Forelimb muscle (tissue), 1 donor: Measurements from ENCODE around the gene VGLL1. TPM values are rescaled to one million over a fixed set of nuclear protein-coding genes. Genes with fewer than 3 reads are reported as not detected.

ENCODE experiments used
- DNase-seq: peaks from one replicate; pipeline ENCODE4 v3.0.0-alpha.2; 2013; ENCODE audit warnings: low read depth
- polyA plus RNA-seq: library from polyadenylated mRNA; unstranded; fragments of 120-200 nt; gene quantifications from one replicate; pipeline ENCODE4 v1.2.1, GENCODE V29; 2013; ENCODE audit not compliant: insufficient read length

The VGLL1 gene, protein sequence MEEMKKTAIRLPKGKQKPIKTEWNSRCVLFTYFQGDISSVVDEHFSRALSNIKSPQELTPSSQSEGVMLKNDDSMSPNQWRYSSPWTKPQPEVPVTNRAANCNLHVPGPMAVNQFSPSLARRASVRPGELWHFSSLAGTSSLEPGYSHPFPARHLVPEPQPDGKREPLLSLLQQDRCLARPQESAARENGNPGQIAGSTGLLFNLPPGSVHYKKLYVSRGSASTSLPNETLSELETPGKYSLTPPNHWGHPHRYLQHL
- not detected for polyA plus RNA-seq

DNA sequence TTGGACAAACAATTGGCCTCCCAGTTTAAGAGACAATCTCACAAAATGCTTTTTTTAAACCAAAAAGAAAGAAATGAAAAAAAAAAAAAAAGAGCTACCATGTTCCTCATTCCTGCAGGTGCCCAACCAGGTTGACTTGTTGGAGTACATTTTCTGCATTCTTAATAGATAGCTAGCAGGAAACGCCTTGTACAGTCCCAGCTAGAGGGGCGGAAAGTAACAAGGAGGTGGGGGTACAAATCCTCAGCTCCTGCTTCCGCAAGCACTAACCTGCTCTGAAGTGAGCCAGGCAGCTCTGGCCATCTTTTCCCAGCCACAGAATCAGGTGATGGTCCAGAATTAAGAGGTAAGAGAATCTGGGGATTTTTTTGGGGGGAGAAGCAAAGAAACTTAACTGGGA is at the start of gene VGLL1:
Gene VGLL1 (plus strand): TSS at position 265 of the 400 bp plus-strand sequence. CDS start 3,806 bp downstream, outside the sequence.
- no peak for DNase-seq

GRCh38 chrX:136487647-136488046 is 44.4 kb upstream of the VGLL1 start, which contains the start of gene BRS3:
Gene BRS3 (plus strand): TSS chrX:136487947. CDS start chrX:136488115, 168 bp downstream.
- DNase-seq = no peak

GRCh38 chrX:136488706-136489105 is 43.3 kb upstream of the VGLL1 start:
- no peak for DNase-seq

GRCh38 chrX:136491832-136492231 is 40.2 kb upstream of the VGLL1 start:
- no peak for DNase-seq

DNA sequence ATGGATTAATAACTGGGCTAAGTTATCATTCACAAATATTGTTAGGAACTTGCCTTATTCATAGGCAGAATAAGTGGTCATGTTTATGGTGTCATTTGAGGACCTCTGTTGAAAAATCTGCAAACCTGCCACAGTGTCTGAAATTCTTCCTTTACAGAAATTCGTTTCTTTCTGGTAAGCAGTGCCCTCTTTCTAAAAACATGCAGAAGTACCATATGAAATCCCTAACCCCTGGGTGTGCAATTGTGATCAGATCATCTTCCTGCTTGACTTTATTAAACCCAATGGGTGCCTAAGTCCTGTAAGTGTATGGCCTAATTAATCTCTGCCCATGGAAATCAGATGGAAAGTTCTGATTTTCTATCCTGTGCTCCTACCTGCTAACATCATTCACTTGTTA is 39.0 kb upstream of the VGLL1 start:
- no peak for DNase-seq

GRCh38 chrX:136495043-136495442 is 37.0 kb upstream of the VGLL1 start:
- no peak for DNase-seq

GRCh38 chrX:136496186-136496763 is 35.7 kb upstream of the VGLL1 start:
- DNase-seq = no peak

- DNase-seq = peak; percentile 60
Observed at GRCh38 chrX:136496764-136497555, 35.1 kb upstream of the VGLL1 start.

GRCh38 chrX:136497556-136498052 is 34.4 kb upstream of the VGLL1 start, which contains the start of gene HTATSF1:
Gene HTATSF1 (plus strand): TSS chrX:136497592. CDS start chrX:136497685, 93 bp downstream.
- no peak for DNase-seq

DNA sequence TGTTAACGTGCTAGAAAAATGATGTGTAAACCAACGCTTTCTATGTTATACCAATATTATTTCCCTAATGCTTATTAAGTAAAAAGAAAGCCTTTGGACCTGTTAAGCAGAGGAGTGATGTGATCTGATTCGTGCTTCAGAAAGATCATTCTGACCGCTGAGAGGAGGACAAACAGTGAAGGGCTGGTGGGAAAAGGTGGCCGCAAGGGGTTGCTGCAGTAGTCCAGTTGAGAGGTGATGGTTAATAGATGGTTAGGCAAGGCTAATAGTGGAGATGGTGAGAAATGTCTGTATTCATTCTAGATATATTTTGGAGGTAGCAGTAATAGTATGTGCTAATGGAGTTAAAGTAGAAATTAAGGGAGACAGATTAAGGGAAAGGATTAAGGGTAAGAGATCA is 12.9 kb upstream of the VGLL1 start:
- DNase-seq = no peak

GRCh38 chrX:136523770-136524169 is 8.2 kb upstream of the VGLL1 start:
- no peak for DNase-seq

DNA sequence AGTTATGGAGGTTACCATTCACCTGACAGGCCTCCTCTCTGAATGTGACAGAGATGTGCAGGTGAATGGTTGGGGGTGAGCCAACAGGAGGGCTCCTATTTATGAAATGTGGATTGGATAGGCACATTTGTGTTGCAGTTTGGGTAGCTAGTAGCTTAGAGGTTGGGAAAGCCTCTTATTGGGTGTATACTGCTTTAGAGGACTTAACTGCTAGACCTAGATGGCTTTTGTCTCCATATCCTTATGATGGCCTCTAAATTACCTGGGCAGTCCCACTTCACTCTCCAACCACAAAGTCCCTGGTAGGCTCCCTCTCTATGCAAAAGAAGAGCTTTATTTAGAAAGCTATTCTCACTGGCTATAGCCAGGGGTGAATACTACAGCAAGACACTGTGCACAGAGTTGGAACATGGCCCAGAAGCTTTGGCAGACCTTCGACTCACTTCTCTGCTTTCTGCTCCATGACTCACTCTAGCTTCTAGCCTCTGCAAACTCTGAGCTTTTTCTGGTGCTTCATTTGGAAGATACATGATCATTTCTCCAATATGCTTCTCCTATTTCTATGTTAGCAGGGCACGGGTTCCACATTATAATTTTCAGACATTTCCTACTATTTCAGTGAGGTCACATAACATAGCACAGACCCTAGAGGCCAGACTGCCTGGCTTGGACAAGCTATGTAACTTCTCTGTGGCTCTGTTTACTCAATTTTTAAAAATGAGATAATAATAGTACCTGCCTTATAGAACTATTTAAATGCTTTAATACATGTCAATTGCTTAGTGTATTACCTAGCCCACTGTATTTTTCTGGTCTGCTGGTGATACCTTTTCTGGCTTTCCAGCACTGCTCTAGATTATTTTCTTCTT is 6.0 kb upstream of the VGLL1 start:
- DNase-seq = peak; percentile 88

GRCh38 chrX:136528645-136529315 is 3.2 kb upstream of the VGLL1 start:
- no peak for DNase-seq

GRCh38 chrX:136529795-136530194 is 2.2 kb upstream of the VGLL1 start:
- no peak for DNase-seq

DNA sequence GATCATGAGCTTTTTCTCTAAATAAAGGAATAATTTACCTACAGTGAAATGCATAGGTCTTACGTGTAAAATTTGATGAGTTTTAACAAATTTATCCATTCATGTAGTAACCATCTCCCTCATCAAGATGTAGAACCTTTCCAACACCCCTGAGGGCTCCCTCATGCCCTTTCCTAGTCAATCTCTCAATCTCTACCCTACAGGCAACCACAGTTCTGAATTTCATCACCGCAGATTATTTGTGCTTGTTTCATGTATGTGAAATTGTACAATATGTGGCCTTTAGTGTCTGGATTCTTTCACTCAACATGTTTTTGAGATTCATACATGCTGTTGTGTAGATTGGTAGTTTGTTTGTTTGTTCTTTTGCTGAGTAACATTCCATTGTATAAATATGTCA is 2.1 kb downstream of the VGLL1 start:
- DNase-seq = no peak

DNA sequence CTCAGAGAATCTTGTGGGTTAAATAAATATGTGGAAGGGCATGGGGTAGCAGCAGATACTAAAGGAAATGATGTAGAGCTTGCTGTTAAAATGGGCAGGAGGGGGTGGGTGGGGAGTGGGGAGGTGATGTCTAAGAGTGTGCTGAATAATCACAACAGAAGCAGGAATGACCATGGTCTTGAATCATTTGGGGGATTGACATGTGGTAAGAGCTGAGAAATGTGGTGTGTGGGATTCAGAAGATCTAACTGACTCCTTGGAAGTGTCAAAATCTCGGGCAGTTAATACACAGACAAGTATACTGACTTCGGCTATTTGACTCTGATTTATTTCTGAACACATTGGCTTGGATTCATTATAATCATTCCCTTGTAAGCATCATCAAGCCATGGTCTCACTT is 6.8 kb downstream of the VGLL1 start:
- no peak for DNase-seq

GRCh38 chrX:136540226-136540625 is 8.2 kb downstream of the VGLL1 start:
- no peak for DNase-seq

- DNase-seq = no peak
Observed at GRCh38 chrX:136541294-136541693, 9.3 kb downstream of the VGLL1 start.

GRCh38 chrX:136542281-136542680 is 10.3 kb downstream of the VGLL1 start:
- no peak for DNase-seq

- DNase-seq = no peak
Observed at GRCh38 chrX:136546371-136546781, 14.4 kb downstream of the VGLL1 start.

DNA sequence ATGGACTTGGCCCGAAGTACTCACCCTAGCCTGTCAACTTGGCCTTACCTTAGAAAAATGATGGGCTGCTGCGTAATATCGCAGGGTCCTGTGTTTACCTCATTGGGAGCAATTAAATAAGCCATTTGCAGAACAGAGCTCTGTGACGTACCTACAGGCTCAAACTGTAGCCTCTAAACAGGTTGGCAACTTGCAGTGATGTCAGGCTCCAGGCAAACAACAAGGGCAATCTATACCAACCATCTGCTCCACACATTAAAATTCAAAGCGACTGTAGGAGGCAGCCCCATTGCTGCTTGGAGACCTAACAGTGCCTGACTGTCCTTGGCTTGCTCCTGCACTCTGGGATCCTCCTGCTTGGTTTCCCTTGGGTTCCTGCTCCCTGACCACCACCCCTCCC is 17.2 kb downstream of the VGLL1 start:
- no peak for DNase-seq
